Measurements from ENCODE around the gene DRC7.

GRCh38 chr16:57665541-57665940, 29.1 kb upstream of the DRC7 start:
- TF ChIP-seq CTCF (IDR thresholded peaks at IDR 0.05) (no peak), EZH2phosphoT487 (IDR thresholded peaks at IDR 0.05) (no peak), EZH2 (IDR thresholded peaks at IDR 0.05) (no peak)

All from neural progenitor cell (in vitro differentiated cells).